Left lung (tissue), 14 donors: ENCODE results near the gene ANKRD9. TPM values are rescaled to one million over a fixed set of nuclear protein-coding genes. Genes with fewer than 3 reads are reported as not detected.
A peak's percentile ranks its signal among the peaks of the same experiment; 100 is the strongest.

Experiments used
- ATAC-seq: fragments of 200-7000 bp; cut with Tn5 transposase; one replicate; pipeline ENCODE4 v1.9.1; 2020; ENCODE audit warnings: moderate library complexity
- DNase-seq, 4 donors: peaks; one replicate each; pipeline ENCODE4 v3.0.0-alpha.2; 2013 to 2020
- H3K27ac ChIP-seq, 2 donors: fragments of 200-600 bp; sonication (generic) in 1 of 2; one replicate each; pipeline versions ENCODE4 v1.5.0 to v1.8.0; 2020 to 2021
- H3K27me3 ChIP-seq, 2 donors: fragments of 200-600 bp; sonication (generic) in 1 of 2; one replicate each; pipeline versions ENCODE4 v1.5.0 to v1.8.0; 2020 to 2021
- H3K36me3 ChIP-seq, 2 donors: fragments of 200-600 bp; sonication (generic) in 1 of 2; one replicate each; pipeline versions ENCODE4 v1.5.0 to v1.8.0; 2020 to 2021
- H3K4me1 ChIP-seq, 2 donors: fragments of 200-600 bp; one replicate each; pipeline ENCODE4 v1.8.0; 2021
- H3K4me3 ChIP-seq, 2 donors: fragments of 200-600 bp; sonication (generic) in 1 of 2; one replicate each; pipeline versions ENCODE4 v1.5.0 to v1.8.0; 2020 to 2021; ENCODE audit warnings: mild to moderate bottlenecking in 1 of 2
- H3K9me3 ChIP-seq, 2 donors: fragments of 200-600 bp; sonication (generic) in 1 of 2; one replicate each; pipeline versions ENCODE4 v1.5.0 to v1.8.0; 2020 to 2021
- CTCF ChIP-seq, 2 donors: fragments of 200-600 bp; sonication (generic) in 1 of 2; IDR thresholded peaks; one replicate each; pipeline versions ENCODE4 v1.5.0 to v1.8.0; 2021; ENCODE audit warnings: antibody characterized with exemption in 2 of 2
- intact Hi-C, 2 donors: fragments of 100-400 bp; cut with DNase I; formaldehyde crosslinking; loops; one replicate each; pipeline versions ENCODE4 v1.11.2 to v1.14.2; 2022
- long read RNA-seq, 12 donors: library from polyadenylated mRNA in 2 of 12; unstranded in 2 of 12; transcript quantifications; one replicate each; pipeline ENCODE4 v2.0.0 and lab custom pipeline, GENCODE V29; 2019 to 2026
- polyA plus RNA-seq, 6 donors: library from polyadenylated mRNA; unstranded; fragments of 120-200 nt; gene quantifications; one replicate each; pipeline ENCODE4 v1.2.1, GENCODE V29; 2013; ENCODE audit not compliant: insufficient read length in 6 of 6
- total RNA-seq, 2 donors: library from RNA; stranded (reverse); fragmentation: NEBNext Ultra II Directional; extraction: Animal tissue kit (Norgen Biotek cat#: 25700); gene quantifications; one replicate each; pipeline ENCODE4 v1.2.1, GENCODE V29; 2021
- donor health status: DM: no; HTN: yes; CAD: no.
- donor health status: DM: no; HTN: no; CAD: no.

ANKRD9 gene
- total RNA-seq (10 to 100 TPM; 19.5 to 32.3 TPM), polyA plus RNA-seq (1 to 10 TPM; 3.4 to 6.7 (median 4.2) TPM)
- long read RNA-seq, donor 1, full-length matches to known transcripts: 7 of 7 reads
- long read RNA-seq, donor 1, partial matches to known transcripts: 0 of 7 reads
- long read RNA-seq, donor 1, other reads (novel, unspliced or antisense): 0 of 7 reads
- long read RNA-seq, donor 2, transcript ANKRD9-205 (3 exons, 1,413 nt): major isoform, 8 of 10 reads
- long read RNA-seq, donor 2, partial matches to known transcripts: 0 of 10 reads
- long read RNA-seq, donor 2, other reads (novel, unspliced or antisense): 0 of 10 reads
- long read RNA-seq, donor 3, full-length matches to known transcripts: 9 of 9 reads
- long read RNA-seq, donor 3, partial matches to known transcripts: 0 of 9 reads
- long read RNA-seq, donor 3, other reads (novel, unspliced or antisense): 0 of 9 reads
- long read RNA-seq, donor 4, partial matches to known transcripts: 1 of 3 reads
- long read RNA-seq, donor 4, other reads (novel, unspliced or antisense): 0 of 3 reads
- long read RNA-seq, donor 5, full-length matches to known transcripts: 13 of 13 reads
- long read RNA-seq, donor 5, partial matches to known transcripts: 0 of 13 reads
- long read RNA-seq, donor 5, other reads (novel, unspliced or antisense): 0 of 13 reads
- long read RNA-seq, donor 6, partial matches to known transcripts: 0 of 1 reads
- long read RNA-seq, donor 6, other reads (novel, unspliced or antisense): 0 of 1 reads
- long read RNA-seq, donor 7, partial matches to known transcripts: 0 of 2 reads
- long read RNA-seq, donor 7, other reads (novel, unspliced or antisense): 0 of 2 reads
- long read RNA-seq, donor 8, transcript ANKRD9-205 (3 exons, 1,413 nt): major isoform, 5 of 8 reads
- long read RNA-seq, donor 8, partial matches to known transcripts: 0 of 8 reads
- long read RNA-seq, donor 8, other reads (novel, unspliced or antisense): 0 of 8 reads
- long read RNA-seq, donor 9: 0 reads
- long read RNA-seq, donor 10, full-length matches to known transcripts: 7 of 9 reads
- long read RNA-seq, donor 10, partial matches to known transcripts: 0 of 9 reads
- long read RNA-seq, donor 10, other reads (novel, unspliced or antisense): 2 of 9 reads
- long read RNA-seq, donor 11: 0 reads
- long read RNA-seq, donor 12, full-length matches to known transcripts: 5 of 5 reads
- long read RNA-seq, donor 12, partial matches to known transcripts: 0 of 5 reads
- long read RNA-seq, donor 12, other reads (novel, unspliced or antisense): 0 of 5 reads

- H3K4me3 ChIP-seq: peak within 1 kb of the TSS; percentile 56 to 60
- no peaks in the 10 kb centered on the region for H3K27me3 ChIP-seq
- H3K27ac ChIP-seq: peak within 1 kb of the TSS; percentile 47 to 67
- no peak for TF ChIP-seq CTCF (IDR thresholded peaks at IDR 0.05)
- peak; percentile 91 for ATAC-seq
- H3K36me3 ChIP-seq: peaks cover 0 to 11% of the 10 kb centered on the region in 2 donors
- H3K4me1 ChIP-seq: peaks cover 0 to 26% of the 10 kb centered on the region in 2 donors
- H3K9me3 ChIP-seq: no peaks in the 10 kb centered on the region
- DNase-seq: peak; percentile 77 to 97 (median 95)
- intact Hi-C loops: no loop called here
These were observed at the start of gene ANKRD9 for GRCh38 chr14:102509746-102510615. Gene ANKRD9, minus strand, starts transcription at chr14:102509776. Its CDS starts 1,887 bp downstream, at chr14:102507889.

- no peaks in the 10 kb centered on the region for H3K27me3 ChIP-seq
- intact Hi-C loops: no loop called here
- ATAC-seq: no peak
- no peak for TF ChIP-seq CTCF (IDR thresholded peaks at IDR 0.05)
- H3K9me3 ChIP-seq: peaks cover 0 to under 1% of the 10 kb centered on the region in 2 donors
- H3K4me3 ChIP-seq: no peak overlapping the region
- no peaks in the 10 kb centered on the region for H3K36me3 ChIP-seq
- H3K27ac ChIP-seq: no peak overlapping the region
- peaks cover 0 to 13% of the 10 kb centered on the region in 2 donors for H3K4me1 ChIP-seq
- DNase-seq: no peak
These were observed 49.0 kb upstream of the ANKRD9 start for GRCh38 chr14:102558556-102558955.

DNA sequence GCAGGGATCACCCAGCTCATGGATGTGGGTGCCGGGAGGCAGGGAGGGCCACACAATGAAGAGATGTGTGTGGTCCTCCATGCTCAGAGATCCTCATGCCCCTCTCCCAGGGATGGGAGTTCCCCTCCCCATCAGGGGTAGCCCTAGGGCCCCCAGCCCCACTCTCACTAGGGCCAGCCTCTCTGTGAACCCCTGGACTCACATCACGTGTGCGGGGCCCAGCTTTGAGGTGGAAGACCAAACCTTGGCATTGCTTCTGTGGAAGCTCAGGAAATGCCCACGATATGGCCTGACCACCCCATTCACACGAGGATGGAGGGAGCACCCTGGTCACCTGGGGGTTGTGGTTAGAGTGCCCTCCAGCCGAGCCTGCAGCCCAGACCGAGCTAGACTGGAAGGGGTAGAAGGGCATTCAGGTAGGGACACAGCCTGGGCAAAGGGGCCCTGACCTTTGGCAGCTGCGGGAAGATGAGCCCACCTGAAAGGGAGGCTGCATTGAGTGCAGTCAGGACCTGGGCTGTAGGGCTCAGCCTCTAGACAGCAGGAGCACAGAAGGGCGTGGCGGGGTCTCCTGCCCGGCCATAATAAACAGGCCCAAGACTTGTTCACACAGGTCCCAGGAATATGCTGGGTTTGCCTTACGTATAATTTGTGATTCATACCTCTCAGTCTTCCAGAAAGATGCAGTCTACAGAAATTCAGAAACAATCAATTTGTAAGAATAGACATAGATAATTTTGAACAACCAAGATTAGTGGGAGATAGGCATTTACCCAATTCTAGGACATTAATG lies 48.1 kb upstream of the ANKRD9 start:
- no peak overlapping the region for H3K4me3 ChIP-seq
- H3K9me3 ChIP-seq: no peaks in the 10 kb centered on the region
- H3K27ac ChIP-seq: no peak overlapping the region
- H3K4me1 ChIP-seq: peaks cover 0 to 13% of the 10 kb centered on the region in 2 donors
- intact Hi-C loops: no loop called here
- TF ChIP-seq CTCF (IDR thresholded peaks at IDR 0.05): no peak
- H3K36me3 ChIP-seq: no peaks in the 10 kb centered on the region
- no peaks in the 10 kb centered on the region for H3K27me3 ChIP-seq
- DNase-seq: no peak
- no peak for ATAC-seq

DNA sequence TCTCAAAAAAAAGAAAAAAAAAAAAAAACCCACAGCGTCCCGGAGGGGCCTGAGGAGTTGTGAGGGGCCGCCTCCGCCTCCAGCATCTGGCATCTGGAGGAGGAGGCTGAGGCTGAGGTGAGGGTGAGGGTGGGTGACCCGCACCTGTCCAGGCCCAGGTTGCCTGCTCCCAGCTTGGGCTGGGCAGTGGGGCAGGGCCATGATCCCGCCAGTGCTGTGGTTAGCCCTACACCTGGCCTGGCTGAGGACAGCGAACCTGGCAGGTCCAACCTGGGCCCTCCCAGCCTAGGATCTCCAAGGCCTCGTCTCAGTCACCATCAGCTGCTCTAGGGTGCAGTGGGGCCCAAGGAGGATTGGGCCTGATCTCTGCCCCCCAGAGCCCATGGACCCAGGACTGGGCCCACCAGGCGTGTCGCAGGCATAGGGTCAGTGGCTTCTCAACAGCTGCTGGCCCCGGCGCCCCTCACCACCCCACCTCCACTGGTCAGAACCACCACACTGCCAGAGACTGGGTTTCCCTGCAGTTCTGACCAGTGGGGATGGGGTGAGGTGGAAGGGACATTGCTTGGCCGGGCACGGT lies 46.6 kb upstream of the ANKRD9 start:
- Histone ChIP-seq H3K27me3 (no peaks in the 10 kb centered on the region), H3K27ac (no peak overlapping the region), H3K36me3 (no peaks in the 10 kb centered on the region), H3K4me3 (peak overlapping the region in 1 of 2 donors; percentile 88), H3K4me1 (peaks cover 0 to 13% of the 10 kb centered on the region in 2 donors), H3K9me3 (no peaks in the 10 kb centered on the region)
- TF ChIP-seq CTCF (IDR thresholded peaks at IDR 0.05): no peak
- no peak for ATAC-seq
- peak in 1 of 4 donors; percentile 67 for DNase-seq
- intact Hi-C loops: no loop called here
